HG03460 (cell line): ENCODE measurements around the gene IL11.
"Not testable (repeated sequence)": the region's sequence is repeated elsewhere in the genome, so short reads cannot be mapped to it uniquely, and the experiment has no call there.

Source experiments
- ATAC-seq: cut with Tn5 transposase; IDR thresholded peaks from one replicate; pipeline ENCODE4 v1.9.1; 2021; ENCODE audit not compliant: unreplicated experiment

IL11 gene

DNA sequence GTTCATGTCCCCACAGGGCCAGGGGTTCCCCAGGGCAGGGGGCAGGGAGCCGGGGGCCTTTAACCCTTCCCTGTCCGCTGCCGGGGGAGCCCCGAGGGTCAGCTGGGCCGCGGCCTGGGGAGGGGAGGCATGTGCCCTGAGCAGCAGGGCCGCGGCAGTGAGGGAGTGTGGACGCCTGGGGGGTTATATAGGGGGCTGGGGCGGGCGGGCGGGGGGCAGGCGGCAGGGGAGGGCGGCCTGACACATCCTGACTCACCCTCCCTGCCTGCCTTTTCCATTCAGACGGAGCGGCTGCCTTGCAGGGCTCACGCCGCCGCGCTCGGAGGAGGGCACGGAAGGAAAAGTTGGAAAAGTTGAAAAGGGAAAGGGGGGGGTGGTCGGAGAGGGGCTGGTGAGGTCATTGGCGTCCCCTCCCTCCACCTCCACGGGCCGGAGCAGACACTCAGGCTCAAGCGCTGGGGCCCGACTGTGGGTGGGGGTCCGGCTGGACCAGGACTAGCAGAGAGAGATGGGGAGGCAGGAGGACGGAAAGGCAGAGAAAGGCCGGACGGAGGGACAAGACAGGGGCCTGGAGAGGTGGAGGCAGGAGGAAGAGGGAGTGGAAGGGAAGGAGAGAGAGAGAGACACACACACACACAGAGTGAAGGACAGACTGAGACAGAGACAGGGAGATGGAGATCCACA is at the start of gene IL11:
IL11 (minus strand) TSS at position 159 of the 684 bp plus-strand sequence; CDS start at position 6, 153 bp downstream.
- ATAC-seq, result no peak

DNA sequence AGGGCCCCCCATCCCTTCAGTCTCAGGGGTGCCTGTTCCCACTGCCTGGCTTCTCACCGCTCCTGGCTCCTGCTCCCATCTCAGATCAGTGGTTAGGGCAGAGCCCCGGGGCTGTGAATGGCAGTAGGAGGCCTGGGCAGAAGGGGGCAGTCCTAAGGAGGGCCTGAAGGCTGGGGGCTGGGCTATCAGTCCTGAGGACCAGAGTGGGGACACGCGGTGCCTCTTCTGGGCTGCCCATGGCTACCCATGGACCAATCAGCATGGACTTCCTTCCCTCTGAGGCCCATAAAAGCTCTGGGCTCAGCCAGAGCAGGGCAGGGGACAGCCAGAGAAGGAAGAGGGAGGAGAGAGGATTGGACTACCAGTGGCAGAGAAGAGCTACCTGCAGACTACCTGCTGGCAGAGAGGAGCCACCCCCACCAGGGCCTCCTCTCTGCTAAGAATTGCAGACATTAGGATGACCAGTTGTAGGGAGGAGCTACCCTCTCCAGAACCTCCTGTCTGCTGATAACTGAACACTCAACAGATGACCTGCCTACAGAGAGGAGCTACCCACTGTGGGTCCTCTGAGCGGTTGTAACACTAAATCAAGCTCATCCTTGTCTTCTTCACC is 49.5 kb upstream of the IL11 start:
- no peak for ATAC-seq

DNA sequence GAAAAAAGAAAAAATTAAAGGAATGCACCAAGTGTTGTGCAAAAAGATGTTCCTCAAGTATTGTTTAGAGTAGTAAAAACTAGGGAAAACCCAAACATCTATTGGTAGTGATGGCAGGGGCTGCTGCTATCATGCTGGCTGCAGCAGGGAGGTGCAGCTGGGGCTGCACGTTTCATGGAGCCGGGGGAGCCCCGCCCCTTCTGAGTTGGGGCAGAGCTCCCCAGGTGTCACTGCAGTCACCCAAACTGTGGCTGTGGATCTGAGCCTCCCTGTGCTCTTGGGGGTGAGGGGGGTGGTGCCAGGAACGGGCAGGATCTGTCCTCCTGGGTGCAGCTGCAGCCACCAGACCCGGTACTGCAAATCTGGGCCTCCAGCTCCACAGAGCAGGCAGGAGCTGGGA is 48.8 kb upstream of the IL11 start:
- ATAC-seq, result no peak

DNA sequence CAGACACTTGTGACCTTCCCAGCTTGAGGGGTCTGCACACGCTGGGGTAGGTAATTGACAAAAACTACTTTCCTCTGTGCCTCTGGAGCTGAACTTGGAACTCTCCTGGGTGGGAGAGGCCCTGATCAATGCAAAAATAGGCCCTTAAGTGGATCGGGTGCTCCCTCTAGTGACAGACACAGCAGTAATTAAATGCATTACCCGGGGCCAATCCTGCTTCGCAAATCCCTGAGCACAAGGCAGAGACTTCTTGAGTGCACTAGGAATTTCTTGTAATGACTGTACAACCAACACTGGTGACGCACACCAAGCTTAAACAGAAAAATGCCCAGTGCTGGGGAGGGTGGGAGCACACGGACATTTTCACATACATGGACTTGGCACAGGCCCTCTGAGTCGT is 47.9 kb upstream of the IL11 start:
- no peak for ATAC-seq

GRCh38 chr19:55410168-55410567 is 39.9 kb upstream of the IL11 start:
- ATAC-seq, result no peak

GRCh38 chr19:55409179-55409578 is 38.9 kb upstream of the IL11 start:
- ATAC-seq, result not testable (repeated sequence)

DNA sequence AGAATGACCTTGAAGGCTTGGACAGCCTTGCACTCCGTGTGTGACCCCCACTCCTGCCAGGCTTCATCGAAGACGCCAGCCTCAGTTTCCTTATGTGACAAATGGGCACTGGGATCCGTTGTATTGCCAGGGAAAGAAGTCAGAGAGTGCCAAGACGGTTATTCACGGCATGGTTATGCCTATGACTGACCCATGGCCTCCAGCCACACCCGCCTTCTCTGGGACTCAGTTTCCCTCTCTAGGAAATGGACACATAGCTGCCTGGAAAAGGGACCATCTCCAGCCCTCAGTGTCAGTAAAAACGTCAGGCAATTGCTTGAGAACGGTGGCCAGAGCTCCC is 38.2 kb upstream of the IL11 start:
- ATAC-seq, result no peak

GRCh38 chr19:55407800-55408532 is 37.7 kb upstream of the IL11 start:
- ATAC-seq, result peak; percentile 81

DNA sequence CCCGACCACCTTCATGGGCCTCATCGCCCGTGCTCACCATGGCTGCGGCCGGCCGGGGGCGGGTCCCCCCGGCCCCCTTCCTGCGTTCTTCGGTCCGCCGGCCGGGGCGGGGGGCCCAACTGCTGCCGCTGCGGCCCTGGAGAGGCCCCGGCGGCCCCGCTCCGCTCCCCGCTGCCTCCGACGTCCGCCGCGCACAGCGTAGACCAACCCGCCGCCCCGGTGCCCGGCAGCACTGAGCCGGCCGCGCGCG is 37.2 kb upstream of the IL11 start, which contains the start of gene UBE2S:
UBE2S (minus strand) TSS at position 239 of the 250 bp plus-strand sequence; CDS start at position 40, 199 bp downstream.
- not testable (repeated sequence) for ATAC-seq

DNA sequence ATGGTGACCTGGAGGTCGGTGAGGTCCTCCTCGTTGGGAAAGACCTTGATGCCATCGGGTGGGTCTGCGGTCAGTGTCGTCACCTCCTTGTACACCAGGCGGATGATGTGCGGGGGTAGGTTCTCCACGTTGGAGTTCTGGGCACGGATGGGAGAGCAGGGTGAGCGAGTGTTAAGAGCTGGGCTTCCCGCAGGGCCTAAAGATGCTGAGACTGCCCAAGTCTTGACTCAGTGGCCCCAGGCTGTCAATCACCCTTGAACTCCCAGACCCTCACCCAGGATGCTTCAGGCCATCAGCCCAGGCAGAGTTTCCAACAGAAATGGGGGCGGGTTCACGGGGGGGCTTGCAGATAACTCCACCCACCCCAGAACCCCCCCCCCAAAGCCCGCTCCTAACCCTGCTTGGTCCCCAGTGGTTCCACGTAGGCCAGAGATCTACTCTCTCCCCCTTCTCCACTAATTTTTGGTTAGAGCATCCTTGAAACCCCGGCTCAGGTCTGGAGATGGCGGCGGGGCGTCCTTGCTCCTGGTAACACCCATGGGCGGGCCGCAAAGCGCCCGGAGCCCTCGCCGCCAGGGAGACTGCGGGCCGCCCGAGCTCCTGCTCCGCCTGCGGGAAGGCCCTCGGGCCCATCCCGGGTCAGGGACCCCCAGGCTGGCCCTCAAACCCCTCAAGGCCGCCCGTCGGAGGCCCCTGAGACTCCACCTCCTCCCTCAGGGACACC is 36.7 kb upstream of the IL11 start:
- ATAC-seq, result peak; percentile 3

GRCh38 chr19:55406091-55406825 is 36.0 kb upstream of the IL11 start:
- ATAC-seq, result no peak

DNA sequence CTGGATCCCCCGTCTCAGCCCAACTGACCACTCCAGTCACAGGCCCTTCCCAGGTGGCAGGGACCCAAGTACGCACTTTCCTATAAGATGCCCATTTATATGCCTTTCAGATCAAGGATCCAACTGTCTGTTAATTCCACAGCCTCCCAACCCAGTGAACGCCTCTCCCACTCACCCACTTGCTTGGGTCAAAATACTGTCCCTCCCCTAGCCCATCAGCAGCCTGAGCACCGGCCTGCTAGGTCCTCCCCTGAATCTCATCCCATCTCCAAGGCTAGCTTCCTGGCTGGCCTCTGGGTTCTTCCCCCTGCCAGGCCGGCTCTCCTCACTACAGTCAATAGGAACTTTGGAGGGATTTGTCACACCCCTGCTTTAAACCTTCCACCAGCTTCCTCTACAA is 35.4 kb upstream of the IL11 start:
- no peak for ATAC-seq

DNA sequence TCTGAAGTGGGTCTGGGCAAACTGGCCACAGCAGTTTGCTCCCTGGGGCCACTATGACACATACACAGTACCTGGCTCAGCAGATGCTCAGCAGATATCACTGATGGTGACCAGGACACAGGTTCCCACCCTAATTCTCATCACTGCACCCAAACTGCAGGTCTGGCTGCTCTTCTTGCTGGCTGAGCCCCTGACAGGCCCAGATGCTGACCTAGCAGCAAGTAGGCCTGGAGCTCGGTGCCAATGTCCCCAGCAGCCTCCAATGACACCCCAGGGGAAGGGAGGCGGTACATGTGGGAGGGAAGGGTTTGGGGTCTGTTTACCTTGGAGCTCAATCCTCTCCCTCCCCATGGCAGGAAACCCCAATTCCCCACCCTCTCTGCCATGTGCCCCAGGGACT is 32.2 kb upstream of the IL11 start:
- no peak for ATAC-seq

GRCh38 chr19:55401390-55401789 is 31.1 kb upstream of the IL11 start:
- ATAC-seq, result not testable (repeated sequence)

DNA sequence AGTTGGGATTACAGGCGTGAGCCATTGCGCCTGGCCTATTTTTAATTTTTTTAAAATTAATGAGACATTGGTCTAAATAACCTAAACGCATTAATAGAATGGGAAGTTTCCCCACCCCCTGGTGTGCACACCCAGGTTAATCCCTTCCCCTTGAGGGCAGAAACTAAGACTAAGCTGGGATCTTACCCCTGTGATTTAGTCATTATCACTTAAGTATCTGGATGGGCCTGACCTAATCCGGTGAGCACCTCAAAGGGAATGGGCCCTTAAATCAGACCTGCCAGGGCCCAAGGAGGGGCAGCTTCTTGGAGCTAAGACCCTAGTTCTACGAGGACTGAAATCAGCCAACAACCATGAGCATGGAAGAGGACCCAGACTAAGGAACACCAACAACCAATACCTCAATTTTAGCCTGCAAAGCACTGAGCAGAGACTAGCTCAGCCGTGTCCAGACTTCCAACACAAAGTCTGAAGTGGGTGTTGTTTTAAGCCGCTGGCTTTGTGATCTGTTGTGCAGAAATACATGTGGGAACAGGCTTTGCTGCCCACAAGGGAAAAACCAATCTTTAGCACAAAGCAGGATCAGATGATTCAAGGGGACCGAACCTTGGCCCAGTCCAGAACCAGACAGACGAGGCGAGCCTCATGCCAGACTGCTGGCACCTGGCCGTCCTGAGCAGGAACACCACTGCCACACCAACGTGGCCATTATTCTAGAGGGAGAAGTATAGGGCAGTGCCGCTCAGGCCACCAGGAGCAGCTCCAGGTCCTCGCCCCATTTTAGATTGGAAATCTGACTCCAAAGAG is 30.2 kb upstream of the IL11 start:
- ATAC-seq, result no peak

- ATAC-seq, result no peak
These were observed 28.1 kb upstream of the IL11 start for GRCh38 chr19:55398200-55398925.

DNA sequence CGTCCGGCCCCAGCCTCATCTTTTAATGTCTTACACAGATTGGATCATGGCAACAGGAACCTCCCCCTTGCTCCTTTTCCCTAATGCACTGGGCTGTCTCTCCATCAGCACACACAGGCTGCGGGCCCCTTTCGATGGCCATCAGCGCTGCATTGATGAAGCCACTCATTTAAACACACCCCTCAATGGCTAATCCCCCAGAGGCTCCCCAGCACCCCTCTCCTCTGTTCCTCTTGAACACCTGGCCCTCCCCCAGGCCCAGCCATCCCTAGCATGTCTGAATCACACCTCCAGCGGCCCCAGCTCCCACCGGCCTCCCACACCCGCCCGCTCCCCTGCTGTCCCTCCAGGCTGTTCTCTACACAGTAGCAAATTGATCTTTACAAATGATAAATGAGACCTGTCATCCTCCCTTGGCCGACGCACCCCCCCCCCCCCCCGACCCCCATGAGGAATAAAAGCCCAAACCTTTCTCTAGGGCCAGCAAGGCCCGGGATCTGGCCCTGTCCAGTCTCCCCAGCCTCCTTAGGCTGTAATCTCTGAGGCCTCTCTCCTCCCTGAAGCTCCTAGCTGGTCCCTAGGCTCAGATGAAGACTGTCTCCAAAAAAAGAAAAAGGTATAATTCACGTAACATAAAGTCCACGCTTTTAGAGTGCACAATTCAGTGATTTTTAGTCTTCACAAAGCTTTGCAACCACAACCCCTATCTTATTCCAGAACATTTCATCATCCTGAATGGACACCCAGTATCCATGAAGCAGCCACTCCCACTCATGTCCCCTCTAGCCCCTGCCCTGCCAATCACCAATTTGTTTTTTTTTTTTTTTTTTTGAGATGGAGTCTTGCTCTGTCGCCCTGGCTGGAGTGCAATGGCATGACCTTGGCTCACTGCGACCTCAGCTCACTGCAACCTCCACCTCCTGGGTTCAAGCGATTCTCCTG is 22.8 kb upstream of the IL11 start:
- no peak for ATAC-seq
